GM23338 (cell line): ENCODE results near the gene SHOX.

ENCODE experiments used
- EZH2phosphoT487 ChIP-seq: fragments of 200-600 bp; sonication (generic); IDR thresholded peaks from one replicate; pipeline ENCODE4 v1.8.1; 2018; ENCODE audit warnings: antibody characterized with exemption; ENCODE audit not compliant: unreplicated experiment
- JUNB ChIP-seq: IDR thresholded peaks from one replicate; pipeline ENCODE4 v1.6.1; 2016; ENCODE audit warnings: antibody characterized with exemption; ENCODE audit not compliant: unreplicated experiment

DNA sequence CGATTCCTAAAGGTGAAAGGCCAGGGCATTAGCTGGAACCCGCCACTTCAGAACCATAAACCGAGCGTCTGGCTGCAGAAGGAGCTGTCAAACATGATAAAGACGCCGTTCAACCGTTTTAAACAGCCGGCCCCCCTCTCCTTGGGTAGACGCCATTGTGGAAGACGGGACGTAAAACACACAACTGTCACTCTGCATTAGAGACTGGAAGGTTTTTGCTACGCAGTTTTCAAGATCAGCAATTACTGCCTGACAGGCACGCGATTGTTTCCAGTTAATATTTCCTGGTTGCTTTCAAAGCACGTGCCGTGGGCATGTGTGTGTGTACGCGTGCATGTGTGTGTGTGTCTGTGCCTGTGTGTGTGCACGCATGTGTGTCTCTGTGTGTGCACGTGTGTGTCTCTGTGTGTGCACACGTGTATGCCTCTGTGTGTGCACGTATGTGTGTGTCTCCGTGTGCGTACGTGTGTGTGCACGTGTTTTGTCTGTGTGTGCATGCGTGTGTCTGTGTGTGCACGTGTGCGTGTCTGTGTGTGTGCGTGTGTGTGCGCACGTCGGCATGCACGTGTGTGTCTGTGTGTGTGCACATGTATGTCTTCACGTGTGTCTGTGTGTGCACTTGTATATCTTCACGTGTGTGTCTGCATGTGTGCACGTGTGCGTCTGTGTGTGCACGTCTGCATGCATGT lies 48.8 kb downstream of the SHOX start:
- no peak for TF ChIP-seq EZH2phosphoT487
- TF ChIP-seq JUNB: no peak
